ENCODE measurements around the gene GMPR.
"Not testable (repeated sequence)": the region's sequence is repeated elsewhere in the genome, so short reads cannot be mapped to it uniquely, and the experiment has no call there.

Gene GMPR

DNA sequence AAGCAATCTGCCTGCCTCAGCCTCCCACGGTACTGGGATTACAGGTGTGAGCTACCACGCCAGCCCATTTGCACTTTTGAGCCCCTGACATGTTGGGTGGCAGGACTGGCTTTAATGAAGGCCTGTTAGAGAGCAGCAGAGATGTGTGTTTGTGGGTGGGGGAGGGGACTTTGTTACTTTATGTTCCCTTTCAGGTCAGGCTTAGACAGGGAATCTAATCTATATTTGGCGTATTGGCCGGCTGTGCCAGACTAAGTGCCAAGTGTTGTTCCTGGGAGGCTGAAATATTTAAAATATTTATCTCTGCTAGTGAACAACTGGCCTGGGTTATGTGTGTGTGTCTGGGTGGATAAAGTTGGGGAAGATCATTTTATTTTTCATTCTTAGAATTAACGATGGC is 6.1 kb downstream of the GMPR start:
- in situ Hi-C loops (cut with HindIII; ENCODE audit: low sequenced_read_pairs) = no loop called here

DNA sequence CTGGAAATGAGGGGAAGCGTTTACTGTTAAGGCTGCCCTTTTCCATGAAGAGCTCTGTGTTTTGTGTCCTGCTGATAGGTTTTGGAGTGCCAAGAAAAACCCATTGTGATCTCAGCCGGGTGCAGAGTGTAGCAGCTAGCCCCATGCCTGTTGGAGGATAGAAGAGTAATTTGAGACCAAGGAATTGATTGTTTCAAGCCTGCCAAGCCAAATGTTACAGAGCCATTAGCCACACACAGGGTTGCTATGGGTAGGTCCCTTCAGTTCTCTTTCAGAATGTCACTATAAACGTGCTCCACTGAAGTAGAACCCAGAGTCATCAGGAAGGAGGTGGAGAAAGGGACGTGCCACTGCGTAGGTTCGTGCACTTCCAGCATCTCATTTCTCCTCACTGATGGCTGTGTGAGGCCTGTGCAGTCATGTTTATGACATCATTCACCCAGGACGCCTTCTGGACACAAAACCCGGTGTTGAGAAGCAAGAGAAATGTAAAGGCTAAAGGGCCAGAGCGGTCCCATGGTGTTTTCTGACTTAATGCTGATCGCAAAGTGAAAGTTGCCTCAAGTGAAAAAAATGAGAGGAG is 6.6 kb downstream of the GMPR start:
- in situ Hi-C loops (cut with HindIII; ENCODE audit: low sequenced_read_pairs) = no loop called here

DNA sequence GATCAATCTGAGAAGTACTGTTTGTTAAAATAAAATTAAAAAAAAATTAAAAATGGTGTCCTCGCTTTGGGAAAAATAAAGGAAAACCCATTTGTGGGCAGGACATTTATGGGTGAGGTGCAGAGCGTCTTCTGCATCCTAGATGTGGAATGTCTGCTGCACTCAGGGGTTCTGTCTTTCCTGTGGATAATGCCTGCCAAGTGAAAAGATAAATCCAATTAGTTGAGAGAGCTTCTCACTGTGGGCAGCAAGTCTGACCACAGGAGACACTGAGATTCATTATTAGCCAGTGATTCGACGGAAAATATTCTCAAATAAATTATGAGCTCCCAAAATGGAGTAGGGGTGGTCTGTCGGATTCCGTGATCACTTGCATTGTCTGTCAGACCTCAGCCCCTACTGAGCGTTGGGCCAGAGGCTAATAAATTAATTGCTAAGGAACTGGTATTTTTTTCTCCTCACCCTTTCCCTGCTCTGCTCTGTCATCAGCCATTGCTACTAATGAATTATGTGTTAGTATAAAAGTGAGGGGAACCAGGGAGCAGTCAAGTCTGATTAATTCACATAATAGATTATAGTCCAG is 10.0 kb downstream of the GMPR start:
- in situ Hi-C loops (cut with HindIII; ENCODE audit: low sequenced_read_pairs) = no loop called here

DNA sequence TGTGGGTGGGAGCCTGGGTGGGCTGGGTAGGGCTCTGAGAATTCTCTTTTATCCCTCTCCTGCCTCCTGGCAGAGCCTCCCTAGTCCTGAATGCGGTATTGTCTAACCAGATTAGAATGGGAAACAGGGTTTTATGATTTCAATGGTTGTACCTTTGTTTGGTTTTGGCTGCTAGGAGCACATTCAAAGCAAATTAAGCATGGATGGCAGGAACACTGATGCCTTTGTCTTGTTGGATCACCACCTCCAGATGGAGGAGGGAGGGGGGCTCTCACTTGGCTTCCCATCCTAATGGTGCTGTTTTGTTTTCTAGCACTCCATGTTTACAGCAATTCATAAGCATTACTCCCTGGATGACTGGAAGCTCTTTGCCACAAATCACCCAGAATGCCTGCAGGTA is 11.6 kb downstream of the GMPR start:
- in situ Hi-C loops (cut with HindIII; ENCODE audit: low sequenced_read_pairs) = no loop called here

DNA sequence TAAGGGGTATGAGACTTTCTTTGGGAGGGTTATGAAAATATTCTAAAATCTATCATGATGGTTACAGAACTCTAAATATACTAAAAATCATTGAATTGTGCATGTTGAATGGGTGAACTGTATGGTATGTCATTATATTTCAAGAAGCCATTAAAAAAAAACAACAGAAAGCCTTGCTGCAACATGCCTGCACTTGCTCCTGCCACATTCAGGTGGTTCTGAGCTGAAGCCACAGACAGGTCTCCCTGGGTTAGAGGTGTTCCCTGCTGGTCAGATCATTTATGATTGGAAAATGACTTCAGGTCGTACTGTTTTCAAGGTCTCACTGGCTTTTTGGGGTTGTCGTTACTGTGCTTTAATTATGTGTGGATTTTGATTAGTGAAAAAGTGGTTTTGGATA is 13.3 kb downstream of the GMPR start:
- in situ Hi-C loops (cut with HindIII; ENCODE audit: low sequenced_read_pairs) = no loop called here

DNA sequence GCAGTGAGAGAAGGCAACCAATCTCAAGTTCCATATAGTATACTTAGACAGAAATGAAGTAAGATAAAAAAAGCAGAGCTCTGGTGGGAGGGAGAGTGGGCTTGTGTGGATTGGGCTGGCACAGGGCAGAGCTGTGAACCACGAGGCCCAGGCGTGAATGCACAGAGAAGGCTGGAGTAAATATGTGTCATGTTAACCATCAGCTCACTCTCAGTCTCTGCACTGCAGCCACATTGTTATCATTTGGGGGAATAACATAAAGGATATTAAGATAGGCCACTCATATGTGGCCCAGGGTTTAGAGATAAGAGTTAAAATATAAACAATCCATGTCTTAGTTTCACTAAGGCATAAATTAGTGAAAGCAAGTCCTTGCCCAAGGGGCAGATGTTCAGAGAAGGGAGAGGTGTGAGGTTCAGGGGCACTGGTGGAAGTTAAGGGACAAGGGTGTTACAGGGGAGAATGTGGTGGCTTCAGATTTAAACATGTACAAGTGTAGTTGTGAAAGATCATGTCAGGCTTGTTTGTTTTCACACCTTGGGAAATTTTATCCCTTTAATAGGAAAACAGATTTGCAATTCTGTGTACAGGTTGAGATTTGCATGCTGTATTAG is 14.4 kb downstream of the GMPR start:
- in situ Hi-C loops (cut with HindIII; ENCODE audit: low sequenced_read_pairs) = no loop called here

DNA sequence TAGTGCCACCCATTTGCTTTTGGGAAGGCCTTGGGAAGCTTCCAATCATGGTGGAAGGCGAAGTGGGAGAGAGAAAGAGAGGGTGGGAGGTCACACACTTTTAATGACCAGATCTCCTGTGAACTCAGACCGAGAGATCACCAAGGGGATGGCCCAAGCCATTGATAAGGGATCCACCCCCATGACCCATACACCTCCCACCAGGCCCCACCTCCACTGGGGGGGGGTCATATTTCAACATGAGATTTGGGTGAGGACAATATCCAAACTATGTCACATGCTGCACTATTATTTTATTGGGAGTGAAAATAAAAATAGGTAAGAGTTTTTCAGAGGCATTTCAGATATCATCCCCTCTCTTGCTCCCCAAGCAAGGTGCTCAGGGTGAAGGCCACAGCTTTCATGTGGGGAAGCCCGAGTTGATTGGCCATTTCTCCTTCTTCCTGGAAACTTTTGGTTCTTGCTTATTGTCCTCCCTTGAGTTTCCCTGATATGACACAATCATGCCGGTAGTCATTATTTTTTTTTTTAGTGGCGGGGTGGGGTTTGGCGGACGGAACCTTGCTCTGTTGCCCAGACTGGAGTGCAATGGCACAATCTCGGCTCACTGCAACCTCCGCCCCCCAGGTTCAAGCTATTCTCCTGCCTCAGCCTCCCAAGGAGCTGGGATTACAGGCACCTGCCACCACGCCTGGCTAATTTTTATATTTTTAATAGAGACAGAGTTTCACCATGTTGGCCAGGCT is 15.2 kb downstream of the GMPR start:
- in situ Hi-C loops (cut with HindIII; ENCODE audit: low sequenced_read_pairs) = no loop called here

DNA sequence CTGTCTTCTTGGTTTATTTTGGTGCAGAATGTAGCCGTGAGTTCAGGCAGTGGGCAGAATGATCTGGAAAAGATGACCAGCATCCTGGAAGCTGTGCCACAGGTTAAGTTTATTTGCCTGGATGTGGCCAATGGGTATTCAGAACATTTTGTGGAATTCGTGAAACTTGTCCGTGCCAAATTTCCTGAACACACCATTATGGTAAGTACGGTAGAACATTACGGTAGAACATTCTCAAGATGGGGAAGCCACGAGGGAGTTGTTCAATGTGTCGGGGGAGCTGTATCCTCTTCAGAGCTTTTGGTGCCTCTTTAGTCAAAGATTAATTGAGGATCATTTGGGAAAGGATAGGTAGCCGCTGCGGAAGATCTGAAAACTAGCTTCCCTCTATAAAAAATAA is 16.1 kb downstream of the GMPR start:
- in situ Hi-C loops (cut with HindIII; ENCODE audit: low sequenced_read_pairs) = no loop called here

DNA sequence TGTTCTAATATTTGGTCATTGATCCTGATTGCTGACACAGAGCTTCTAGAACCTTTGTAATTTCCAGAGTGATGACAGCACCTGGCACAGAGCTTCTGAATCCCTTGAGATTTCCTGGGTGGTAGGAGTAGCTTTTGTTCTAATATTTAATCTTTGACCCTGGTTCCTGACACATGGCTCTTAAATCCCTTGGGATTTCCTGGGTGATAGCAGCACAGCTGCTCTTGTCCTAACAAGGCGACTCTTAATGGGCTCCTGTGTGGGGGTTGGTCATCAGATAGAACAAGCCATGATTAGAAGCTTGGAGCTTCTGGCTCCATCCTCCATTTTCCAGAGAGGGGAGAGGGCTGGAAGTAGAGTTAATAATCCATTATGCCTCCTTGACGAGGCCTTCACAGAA is 18.4 kb downstream of the GMPR start:
- in situ Hi-C loops (cut with HindIII; ENCODE audit: low sequenced_read_pairs) = no loop called here

DNA sequence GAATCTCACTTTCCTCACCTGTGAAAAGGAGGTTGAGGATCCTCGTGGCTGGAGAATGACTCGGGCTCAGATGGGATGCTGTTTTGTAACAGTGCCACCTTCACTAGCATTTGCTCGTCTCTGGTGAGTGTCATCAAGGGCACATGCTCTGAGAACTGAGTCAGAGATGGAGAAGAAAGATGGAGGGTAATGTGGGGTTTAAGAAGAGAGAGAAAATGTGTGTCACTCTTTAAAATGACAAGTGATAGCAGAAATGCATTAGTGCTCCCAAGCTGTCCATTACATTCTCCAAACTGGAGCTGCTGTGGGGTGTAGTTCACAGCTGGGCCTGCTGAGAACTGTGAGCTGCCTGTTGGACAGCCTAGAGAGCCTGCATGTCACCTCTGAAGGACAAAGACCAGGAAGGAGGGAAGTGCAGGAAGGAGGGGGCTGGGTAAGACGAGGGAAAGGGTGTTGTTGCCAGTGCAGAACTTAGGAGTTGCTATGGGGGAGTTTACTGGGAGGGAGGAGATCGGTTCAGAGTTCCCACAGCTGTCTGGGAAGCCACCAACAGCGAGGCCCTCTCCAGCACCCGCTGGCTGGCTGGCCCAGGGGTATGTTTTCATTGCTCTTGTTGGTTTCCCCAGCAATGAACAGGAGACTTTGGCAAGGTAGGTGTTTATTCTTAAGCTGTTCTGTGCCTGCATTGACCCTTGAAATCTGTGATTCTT is 19.8 kb downstream of the GMPR start:
- in situ Hi-C loops (cut with HindIII; ENCODE audit: low sequenced_read_pairs) = no loop called here

DNA sequence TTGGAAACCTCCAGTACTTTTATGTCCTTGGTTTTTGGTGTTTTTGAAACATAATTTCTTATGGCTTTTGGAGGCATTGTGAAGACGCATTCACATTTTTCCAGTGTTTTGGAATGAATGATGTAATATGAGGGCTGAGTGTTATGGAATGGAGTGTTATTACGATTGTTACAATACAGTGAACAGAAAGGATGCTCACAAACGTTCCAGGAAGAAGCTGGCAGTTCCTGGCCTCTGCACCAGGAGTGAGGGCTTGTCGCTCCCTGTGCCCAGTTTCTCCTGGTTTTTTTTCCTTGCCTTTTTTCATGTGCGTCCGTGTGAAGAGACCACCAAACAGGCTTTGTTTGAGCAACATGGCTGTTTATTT is 20.3 kb downstream of the GMPR start:
- in situ Hi-C loops (cut with HindIII; ENCODE audit: low sequenced_read_pairs) = no loop called here

DNA sequence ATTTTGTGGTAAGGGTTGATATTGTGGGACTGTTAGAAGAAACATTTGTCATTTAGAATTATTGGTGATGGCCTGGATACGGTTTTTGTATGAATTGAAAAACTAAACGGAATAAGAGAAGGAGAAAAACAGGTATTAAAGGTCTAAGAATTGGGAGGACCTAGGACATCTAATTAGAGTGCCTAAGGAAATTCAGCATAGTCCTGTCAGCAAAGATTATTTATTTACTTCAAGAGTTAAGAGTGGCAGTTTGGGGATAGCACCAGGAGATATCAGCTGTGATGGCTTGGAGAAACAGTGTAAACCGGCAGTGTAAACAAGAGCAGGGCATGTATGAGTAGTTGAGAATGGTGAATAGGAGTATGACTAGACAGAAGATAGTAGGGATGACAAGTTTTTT is 21.2 kb downstream of the GMPR start:
- in situ Hi-C loops (cut with HindIII; ENCODE audit: low sequenced_read_pairs) = not testable (repeated sequence)

DNA sequence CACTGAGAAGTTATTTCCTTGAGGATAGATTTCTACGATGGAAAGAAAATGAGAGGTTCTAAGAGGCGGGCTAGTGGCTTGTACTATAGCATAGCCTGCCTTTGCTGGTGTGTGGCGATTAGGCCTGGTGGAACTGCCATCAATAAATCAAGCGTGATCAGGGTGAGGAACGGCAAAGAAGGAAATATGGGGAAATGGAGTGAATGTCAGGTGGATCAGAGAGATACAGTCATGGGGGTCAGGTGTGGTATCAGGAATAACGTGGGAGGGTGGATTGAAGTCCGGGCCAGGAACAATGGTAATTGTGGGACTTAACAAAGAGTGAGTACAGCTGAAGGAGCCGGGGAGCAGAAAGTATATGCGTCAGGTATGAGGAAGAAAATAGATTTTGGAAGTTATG is 22.2 kb downstream of the GMPR start:
- in situ Hi-C loops (cut with HindIII; ENCODE audit: low sequenced_read_pairs) = not testable (repeated sequence)

DNA sequence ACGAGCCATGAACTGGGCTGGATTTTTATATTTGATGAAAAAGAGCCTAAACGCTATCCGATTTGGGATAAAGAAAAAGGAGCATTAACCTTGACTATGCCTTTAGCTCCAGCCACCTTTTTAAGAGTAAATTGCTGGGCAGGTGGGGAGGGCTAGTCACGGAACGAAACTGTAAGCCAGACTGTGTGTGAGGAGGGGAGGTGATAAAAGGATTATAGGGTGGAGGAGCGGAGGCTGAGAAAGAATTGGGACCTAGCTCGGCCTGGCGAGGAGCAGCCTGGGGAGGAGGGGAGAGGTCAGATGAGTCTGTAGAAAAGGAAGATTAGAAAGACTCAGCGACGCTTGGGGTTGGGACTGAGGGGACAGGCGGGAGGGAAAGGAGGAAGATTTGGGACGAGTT is 24.4 kb downstream of the GMPR start:
- in situ Hi-C loops (cut with HindIII; ENCODE audit: low sequenced_read_pairs) = not testable (repeated sequence)

DNA sequence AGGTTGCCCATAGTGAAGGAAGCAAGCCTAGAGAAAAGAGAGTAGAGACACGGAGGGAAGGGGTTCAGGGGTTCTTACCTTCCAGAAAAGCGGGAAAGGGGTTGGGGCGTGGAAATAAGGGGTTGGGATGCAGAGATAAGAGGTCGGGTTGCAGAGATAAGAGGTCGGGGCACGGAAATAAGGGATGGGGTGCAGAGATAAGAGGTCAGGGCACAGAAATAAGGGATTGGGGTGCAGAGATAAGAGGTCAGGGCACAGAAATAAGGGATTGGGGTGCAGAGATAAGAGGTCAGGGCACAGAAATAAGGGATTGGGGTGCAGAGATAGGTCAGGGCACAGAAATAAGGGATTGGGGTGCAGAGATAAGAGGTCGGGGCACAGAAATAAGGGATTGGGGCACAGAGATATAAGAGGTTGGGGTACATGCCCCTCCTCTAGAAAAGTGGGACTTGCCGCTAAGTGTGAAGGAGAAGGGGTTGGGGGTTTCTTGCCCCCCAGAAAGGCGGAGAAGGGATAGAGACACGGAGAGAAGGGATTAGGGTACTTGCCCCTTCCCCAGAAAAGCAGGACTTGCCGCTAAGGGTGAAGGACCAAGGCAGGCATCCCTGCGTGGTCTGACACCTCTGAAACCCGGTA is 25.2 kb downstream of the GMPR start:
- in situ Hi-C loops (cut with HindIII; ENCODE audit: low sequenced_read_pairs) = not testable (repeated sequence)

DNA sequence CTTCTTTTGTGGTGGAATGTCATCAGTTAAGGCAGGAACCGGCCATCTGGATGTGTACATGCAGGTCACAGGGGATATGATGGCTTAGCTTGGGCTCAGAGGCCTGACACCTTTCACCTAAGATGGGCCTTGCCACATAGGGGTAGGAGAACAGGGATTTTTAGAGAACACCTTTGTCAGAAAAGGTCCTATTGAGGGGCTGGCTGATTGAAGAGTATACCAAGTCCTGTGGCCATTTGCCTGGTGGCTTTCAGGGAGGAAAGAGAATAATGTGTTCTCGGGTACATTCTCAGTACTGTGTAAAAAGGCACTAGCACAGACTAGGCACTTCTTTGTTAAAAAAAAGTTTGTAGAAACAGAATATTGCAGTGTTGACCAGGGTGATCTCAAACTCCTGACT is 26.4 kb downstream of the GMPR start:
- in situ Hi-C loops (cut with HindIII; ENCODE audit: low sequenced_read_pairs) = no loop called here

DNA sequence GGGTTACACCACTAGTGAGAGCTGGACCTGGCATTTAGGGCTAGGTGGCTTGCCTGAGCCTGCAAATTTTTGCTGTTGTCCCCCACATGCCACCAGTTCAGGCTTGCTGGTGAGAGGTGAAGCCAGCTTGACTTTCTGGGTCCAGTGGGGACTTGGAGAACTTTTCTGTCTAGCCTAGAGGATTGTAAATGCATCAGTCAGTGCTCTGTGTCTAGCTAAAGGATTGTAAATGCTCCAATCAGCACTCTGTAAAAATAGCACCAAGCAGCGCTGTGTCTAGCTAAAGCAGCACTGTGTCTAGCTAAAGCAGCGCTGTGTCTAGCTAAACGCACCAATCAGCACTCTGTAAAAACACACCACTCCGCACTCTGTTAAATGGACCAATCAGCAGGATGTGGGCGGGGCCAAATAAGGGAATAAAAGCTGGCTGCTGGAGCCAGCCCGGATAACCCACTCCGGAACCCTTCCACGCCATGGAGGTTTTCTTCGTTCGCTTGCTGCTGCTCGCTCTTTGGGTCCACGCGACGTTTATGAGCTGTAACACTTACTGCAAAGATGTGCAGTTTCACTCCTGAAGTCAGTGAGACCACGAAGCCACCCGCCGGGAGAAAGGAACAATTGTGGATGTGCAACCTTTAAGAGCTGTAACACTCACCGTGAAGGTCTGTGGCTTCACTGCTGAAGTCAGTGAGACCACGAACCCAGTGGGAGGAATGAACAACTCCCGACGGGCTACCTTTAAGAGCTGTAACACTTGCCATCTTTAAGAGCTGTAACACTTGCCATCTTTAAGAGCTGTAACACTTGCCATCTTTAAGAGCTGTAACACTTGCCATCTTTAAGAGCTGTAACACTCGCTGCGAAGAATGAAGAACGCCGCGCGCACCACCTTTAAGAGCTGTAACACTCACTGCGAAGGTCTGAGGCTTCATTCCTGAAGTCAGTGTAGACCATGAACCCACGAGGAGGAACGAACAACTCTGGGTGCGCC is 27.3 kb downstream of the GMPR start:
- in situ Hi-C loops (cut with HindIII; ENCODE audit: low sequenced_read_pairs) = no loop called here

DNA sequence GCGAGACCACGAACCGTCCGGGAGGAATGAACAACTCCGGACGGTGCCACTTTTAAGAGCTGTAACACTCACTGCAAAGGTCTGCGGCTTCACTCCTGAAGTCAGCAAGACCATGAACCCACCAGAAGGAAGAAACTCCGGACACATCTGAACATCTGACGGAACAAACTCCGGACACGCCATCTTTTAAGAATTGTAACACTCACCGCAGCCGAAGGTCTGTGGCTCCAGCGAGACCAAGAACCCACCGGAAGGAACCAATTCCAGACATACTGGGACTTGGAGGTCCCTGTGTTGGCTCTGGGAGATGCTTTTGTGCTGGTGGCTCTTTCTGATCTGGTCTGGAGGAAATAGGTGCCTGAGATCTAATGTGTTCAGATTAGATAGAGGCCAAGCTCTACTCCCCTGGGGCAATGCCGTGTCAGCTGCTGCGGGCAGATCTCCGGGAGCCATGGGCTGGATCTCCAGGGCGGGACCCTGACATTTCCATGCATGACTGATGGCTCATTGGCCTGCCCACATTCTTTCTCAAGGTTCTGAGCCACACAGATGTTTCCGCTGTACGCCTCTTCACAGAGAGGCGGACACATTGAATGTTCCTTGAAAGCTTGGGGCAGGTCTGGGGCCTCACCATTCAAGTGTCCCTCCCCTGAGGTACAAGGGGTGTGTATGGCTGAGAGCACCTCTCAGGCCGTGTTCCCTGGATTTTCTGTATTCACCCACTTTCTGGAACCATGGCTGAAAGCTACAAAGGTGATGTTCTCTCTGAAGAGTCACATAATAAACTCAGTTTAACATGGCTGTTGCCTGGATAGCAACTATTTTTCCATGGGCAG is 29.3 kb downstream of the GMPR start:
- in situ Hi-C loops (cut with HindIII; ENCODE audit: low sequenced_read_pairs) = no loop called here

Measured in endothelial cell of hepatic sinusoid (primary cell).